NCI-H2081 (cell line): ENCODE data around the gene RTP5.

Source experiments
- DNase-seq, 2 experiments: peaks; one replicate each; lab custom pipeline; 2025; lab: John Stamatoyannopoulos, UW

The RTP5 gene

GRCh38 chr2:241857572-241858121 lies 11.9 kb upstream of the RTP5 start:
- no peak for DNase-seq

GRCh38 chr2:241858206-241859016 lies 11.1 kb upstream of the RTP5 start, which contains the start of gene PDCD1:
Gene PDCD1, minus strand, starts transcription at chr2:241858894. Its CDS starts 56 bp downstream, at chr2:241858838.
- no peak for DNase-seq

GRCh38 chr2:241859017-241859435 lies 10.5 kb upstream of the RTP5 start:
- DNase-seq: no peak

- DNase-seq: no peak
Measured at GRCh38 chr2:241859436-241860183, 9.9 kb upstream of the RTP5 start.

- DNase-seq: no peak
Measured at GRCh38 chr2:241860184-241861078, 9.1 kb upstream of the RTP5 start.

GRCh38 chr2:241861264-241861663 lies 8.3 kb upstream of the RTP5 start:
- no peak for DNase-seq

GRCh38 chr2:241862093-241862492 lies 7.4 kb upstream of the RTP5 start:
- DNase-seq: no peak

- DNase-seq: no peak
Measured at GRCh38 chr2:241862775-241863535, 6.6 kb upstream of the RTP5 start.

- DNase-seq: no peak
Measured at GRCh38 chr2:241863536-241863954, 6.0 kb upstream of the RTP5 start.

- DNase-seq: no peak
Measured at GRCh38 chr2:241864168-241864849, 5.2 kb upstream of the RTP5 start.

GRCh38 chr2:241864850-241865213 lies 4.7 kb upstream of the RTP5 start:
- DNase-seq: no peak

- DNase-seq: no peak
Measured at GRCh38 chr2:241865416-241865956, 4.0 kb upstream of the RTP5 start.

GRCh38 chr2:241865957-241866789 lies 3.4 kb upstream of the RTP5 start:
- DNase-seq: no peak

GRCh38 chr2:241866790-241867645 lies 2.5 kb upstream of the RTP5 start:
- DNase-seq: no peak

- DNase-seq: no peak
Measured at GRCh38 chr2:241867776-241868420, 1.6 kb upstream of the RTP5 start.

GRCh38 chr2:241868661-241869081 lies 858 bp upstream of the RTP5 start:
- DNase-seq: no peak

- DNase-seq: peak; percentile 15 to 63
Measured at GRCh38 chr2:241870081-241870541, 582 bp downstream of the RTP5 start.
